NCI-H128 (cell line): ENCODE measurements around the gene TRMT2A.

Source experiments
- DNase-seq: peaks from one replicate; lab custom pipeline; 2025; ENCODE audit not compliant: unreplicated experiment; lab: John Stamatoyannopoulos, UW

Gene TRMT2A

DNA sequence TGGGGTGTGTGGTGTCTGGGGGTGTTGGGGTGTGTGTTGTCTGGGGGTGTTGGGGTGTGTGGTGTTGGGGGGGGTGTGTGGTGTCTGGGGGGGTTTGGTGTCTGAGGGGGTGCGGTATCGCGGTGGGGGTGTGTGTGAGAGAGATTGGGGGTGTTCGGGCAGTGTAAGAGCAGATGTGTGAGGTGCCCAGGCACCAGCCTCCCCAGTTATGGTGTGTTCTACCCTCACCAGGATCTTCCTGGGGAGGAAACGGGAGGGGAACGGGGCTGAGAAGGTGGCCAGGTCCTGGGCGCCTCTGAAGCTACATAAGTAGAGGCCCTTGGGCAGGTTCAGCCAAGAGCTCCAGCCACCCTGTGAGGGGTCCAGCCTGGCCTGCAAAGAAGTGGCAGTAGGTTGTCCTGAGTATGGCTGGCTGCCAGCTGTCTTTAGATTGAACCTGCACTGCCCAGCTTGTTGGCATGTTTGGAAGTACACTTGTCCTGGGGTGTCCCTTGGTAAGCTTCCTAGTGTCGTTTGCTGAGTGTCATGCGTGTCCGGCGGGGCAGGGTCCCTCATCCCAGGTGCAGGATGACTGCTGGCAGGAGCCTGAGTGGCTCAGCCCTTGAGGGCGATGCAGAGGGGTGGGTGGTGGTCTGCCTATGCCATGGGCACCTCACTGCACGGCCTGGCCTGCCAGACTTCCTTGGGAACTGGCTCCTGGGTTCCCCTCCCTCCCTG lies 6.5 kb upstream of the TRMT2A start:
- no peak for DNase-seq

GRCh38 chr22:20121856-20122415 lies 4.9 kb upstream of the TRMT2A start:
- no peak for DNase-seq

DNA sequence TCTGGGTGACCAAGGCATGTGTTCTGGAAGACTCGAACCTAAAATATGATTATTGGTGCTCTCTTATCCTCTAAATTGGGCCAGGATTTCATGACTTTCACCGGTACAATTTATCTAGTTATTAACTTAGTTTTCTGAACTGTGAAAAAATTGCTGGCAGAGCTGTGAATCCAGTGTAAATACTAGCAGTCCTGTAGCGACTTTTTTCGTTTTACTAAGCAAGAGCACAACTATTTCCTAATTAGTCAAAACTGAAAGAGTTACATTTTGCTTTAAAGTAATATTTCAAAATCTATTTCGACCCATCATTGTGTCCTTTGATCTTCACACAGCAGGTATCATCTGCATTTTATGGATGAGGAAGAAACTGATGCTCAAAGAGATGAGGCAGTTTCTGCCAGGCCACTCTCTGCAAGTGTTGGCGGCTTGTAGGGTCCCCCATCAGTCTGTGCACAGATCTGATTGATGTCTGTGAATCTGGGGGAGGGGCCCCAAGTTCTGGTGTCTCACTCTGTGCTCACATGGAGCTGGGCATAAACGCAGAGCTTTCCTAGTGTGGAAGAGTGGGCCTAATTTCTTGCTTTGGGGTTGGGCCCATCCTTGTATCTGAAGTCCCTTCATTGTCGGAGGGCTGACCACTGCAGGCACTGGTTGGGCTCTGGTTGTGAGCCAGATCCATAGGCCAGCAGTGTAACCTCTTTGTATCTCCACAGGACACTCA lies 1.4 kb upstream of the TRMT2A start:
- DNase-seq, result no peak

DNA sequence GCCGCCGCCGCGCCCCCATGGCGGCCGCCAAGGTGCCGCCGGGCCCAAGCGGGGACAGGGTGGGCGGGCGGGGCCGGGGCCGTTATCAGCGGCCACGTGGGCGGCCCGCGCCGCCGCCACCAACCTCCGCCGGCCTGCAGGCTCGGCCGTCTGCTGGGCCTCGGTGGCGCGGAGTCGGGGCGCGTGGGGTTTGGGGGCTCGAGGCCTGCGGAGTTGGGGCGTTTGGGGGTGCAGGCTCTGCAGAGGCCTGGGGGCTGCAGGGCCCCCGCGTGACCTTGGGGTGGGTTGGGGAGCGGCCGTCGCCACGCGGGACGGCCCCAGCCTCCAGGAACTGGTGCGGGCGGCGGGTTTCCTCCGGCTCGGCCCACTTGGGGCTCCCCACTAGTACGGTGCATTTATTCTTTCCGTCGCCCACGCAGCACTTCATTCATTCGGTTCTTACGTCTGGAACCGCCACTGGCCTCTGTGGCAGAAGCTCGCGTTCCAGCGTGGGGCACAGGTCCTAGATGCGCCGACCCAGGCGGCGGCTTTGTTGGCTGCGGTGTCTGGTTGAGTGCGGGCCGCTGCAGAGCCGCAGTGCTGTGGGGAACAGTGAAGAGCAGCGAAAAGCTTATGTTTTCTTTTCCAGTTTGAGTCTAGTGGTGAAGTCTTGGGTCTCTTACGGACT lies 740 bp upstream of the TRMT2A start:
- no peak for DNase-seq

- no peak for DNase-seq
Measured at GRCh38 chr22:20116376-20116950, 563 bp downstream of the TRMT2A start.

- no peak for DNase-seq
Measured at GRCh38 chr22:20115691-20116375, 1.2 kb downstream of the TRMT2A start, which contains the start of gene RANBP1. RANBP1 (plus strand) TSS chr22:20116104; CDS start chr22:20116185, 81 bp downstream.

- no peak for DNase-seq
Measured at GRCh38 chr22:20114506-20115475, 2.2 kb downstream of the TRMT2A start.

- no peak for DNase-seq
Measured at GRCh38 chr22:20113551-20114310, 3.3 kb downstream of the TRMT2A start.

DNA sequence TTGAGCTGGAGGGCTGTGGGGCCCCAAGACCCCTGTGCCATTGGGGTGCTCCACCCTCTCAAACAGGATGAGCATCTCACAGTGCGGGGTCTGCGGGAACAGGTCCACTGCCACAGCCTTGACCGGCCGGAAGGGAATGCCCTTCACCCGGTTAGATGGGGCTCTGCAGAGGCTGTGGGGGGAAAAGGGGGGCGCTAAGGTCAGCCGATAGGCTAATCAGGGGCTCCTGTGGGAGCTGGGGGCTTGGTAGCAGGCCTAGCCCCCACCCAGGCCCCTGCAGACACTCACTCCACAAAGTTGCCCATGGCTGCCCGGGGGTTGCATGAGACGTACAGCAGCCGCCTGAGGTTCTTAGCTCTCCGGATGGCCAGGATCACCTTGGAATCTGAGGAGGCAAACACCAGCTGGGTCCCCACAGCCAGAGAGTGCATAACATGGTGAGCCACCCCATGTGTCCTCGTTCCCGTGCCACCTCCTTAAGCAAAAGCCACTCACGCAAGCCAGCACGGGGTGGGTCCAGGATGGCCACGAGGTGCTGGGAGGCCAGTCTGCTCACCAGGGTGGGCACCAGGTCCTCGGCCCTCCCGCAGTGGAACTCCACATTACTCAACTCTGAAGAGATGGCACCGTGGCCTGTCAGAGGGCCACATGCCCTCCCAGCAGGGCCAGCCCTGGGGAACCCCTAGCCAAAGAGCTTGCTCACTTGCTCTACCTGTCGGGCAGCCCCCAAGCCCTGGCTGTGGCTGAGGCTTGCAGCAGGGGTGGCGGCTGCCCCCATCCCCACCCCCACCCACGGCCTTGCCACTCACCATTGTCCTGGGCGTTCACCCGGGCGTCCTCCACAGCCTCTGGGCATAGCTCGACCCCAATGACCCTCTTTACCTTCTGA lies 4.2 kb downstream of the TRMT2A start:
- no peak for DNase-seq

DNA sequence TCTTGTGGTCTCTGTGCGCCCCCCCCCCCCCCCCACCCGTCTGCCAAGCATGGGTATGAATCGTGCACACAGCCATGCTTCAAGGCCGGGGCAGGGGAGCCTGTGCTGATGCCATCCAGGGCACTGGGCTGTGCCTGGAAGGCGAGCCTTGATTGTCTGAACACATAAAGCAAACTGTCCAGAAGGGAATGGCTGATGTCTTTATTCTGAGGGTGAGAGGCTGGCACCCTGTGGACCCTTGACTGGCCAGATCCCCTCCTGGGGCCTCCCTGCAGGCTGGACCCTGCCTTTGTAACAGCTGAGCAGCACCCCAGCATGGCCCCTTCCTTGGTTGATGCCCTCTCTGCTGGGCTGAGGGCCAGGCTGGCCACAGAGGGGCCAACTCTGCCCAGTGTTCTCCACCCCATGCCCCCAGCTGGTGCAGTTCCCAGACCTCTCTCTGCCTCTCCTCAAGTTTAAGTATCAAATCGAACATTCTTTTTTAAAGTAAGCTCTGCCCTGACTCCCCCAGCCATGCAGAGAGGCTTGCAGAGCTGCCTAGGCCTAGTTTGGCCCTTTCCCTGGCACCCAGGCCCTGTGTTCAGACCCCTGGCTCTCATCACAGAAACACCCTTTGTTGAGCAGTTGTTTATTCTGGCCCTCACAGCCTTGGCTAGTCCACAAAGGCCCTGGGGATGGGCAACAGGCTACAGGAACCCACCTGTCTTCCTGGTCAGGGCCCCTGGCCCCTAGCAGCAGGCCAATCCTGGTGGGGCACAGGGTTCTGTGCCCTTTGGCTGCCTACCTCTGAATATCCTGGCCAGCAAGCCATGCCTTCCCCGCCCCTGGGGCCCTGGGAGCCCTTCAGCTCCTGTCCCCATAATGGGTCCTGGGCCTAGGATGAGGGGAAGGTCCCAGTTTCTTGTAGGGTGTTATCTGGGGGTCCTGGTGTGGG lies 5.1 kb downstream of the TRMT2A start:
- no peak for DNase-seq

GRCh38 chr22:20111045-20111688 lies 5.9 kb downstream of the TRMT2A start:
- DNase-seq, result no peak

GRCh38 chr22:20110359-20110985 lies 6.6 kb downstream of the TRMT2A start:
- DNase-seq, result no peak

DNA sequence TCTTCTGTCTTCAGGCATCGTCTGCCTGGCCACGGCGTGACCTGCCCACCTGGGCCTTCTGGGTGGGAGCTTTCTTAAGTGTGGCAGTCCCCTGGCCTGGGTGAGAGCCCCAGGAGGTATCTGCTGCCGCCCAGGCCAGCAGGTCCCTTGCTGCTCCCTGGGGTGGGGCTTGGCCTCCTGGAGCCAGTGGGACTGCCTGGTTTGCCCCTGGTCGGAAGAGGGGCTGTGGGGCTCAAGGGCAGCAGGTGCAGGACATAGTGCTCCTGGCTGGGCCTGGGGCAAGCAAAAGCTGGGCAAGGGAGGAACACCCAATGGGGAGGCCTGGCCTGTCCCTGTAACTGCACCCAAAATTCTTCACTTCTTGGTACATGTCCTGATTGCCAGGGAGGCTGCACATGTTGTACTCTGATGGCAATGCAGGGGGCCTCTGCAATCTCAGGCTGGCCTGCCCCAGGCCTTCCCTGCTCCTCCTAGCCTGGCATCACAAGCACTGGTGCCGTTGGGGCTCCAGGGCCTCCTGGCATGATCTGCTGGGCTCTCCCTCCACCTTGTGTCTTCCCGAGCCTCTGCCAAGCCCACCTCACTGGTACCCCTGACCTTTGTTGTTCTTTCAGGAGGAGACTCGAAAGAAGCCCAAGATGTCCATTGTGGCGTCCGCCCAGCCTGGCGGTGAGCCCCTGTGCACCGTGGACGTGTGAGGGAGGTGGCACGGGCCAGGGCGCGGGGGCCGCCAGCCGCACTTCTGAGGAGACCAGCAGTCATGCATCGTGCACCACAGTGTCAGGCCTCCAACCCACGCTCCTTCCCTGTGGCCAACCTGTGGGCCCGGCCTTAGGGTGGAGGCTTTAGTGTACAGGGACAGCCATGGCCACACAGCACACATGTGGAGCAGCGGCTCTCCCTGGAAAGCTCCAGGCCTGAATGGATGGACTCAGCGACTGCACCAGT lies 7.3 kb downstream of the TRMT2A start:
- DNase-seq, result no peak

DNA sequence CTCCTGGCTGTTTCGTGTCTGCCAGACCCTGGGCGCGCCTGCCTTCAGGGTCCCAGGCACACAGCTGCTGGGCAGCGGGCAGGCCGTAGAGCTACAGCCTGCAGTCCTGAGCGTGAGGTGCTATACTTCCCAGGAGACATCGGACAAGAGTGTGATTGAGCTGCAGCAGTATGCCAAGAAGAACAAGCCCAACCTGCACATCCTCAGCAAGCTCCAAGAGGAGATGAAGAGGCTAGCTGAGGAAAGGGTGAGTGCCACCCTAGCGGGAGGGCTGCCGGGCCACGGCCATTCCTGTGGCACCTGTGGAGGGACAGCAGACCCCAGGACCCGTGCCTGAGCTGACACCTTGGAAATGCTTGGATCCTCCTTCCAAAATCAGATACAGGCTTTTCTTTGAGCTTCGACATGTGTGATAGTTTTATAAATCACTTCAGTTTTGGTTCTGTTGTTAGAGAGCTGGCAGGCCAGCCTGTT lies 8.2 kb downstream of the TRMT2A start:
- DNase-seq, result no peak
